Ovary (tissue), 3 donors: ENCODE data around the gene SKIDA1.

Source experiments
- CTCF ChIP-seq, 3 donors: fragments of 450-650 bp in 2 of 3; fragments of 200-600 bp in 1 of 3; IDR thresholded peaks; one replicate each; pipeline versions ENCODE4 v1.5.1 to v1.8.0; 2016 to 2022; ENCODE audit warnings: antibody characterized with exemption in 3 of 3, mild to moderate bottlenecking in 1 of 3
- EP300 ChIP-seq: sonication (generic); formaldehyde crosslinking; IDR thresholded peaks from one replicate; pipeline ENCODE4 v1.6.1; 2017; ENCODE audit warnings: antibody characterized with exemption
- POLR2A ChIP-seq: fragments of 450-650 bp; IDR thresholded peaks from one replicate; pipeline ENCODE4 v1.6.1; 2017; ENCODE audit warnings: antibody characterized with exemption, mild to moderate bottlenecking, moderate library complexity
- donor health status: DM: no; HTN: no; CAD: no.

- TF ChIP-seq CTCF (IDR thresholded peaks at IDR 0.05) (no peak), POLR2A (no peak), EP300 (no peak)
Measured at GRCh38 chr10:21510241-21511094, 15.0 kb downstream of the SKIDA1 start.
